GM12891 (cell line): Measurements from ENCODE around the gene AP2M1.

Source experiments
- PAX5 ChIP-seq: IDR thresholded peaks from 2 replicates; pipeline ENCODE4 v1.6.1; 2011; ENCODE audit warnings: low read length, moderate library complexity, mild to moderate bottlenecking; ENCODE audit not compliant: insufficient read depth, severe bottlenecking
- POLR2A ChIP-seq: IDR thresholded peaks from 2 replicates; pipeline ENCODE4 v1.6.1; 2011; ENCODE audit warnings: low read depth, low read length, control low read depth
- POLR2AphosphoS5 ChIP-seq: IDR thresholded peaks from 2 replicates; pipeline ENCODE4 v1.6.1; 2011; ENCODE audit warnings: low read depth, low read length, control low read depth
- SPI1 ChIP-seq: IDR thresholded peaks from 2 replicates; pipeline ENCODE4 v1.6.1; 2011; ENCODE audit warnings: low read depth, low read length, control low read depth
- TAF1 ChIP-seq: IDR thresholded peaks from 2 replicates; pipeline ENCODE4 v1.6.1; 2011; ENCODE audit warnings: low read depth, low read length, control low read depth

GRCh38 chr3:184175981-184176376 is 1.3 kb downstream of the AP2M1 start:
- no peak for TF ChIP-seq POLR2A
- TF ChIP-seq TAF1 = no peak
- TF ChIP-seq SPI1 = no peak
- no peak for TF ChIP-seq POLR2AphosphoS5
- TF ChIP-seq PAX5 = no peak
